ENCODE data around the gene SH3RF1.

Gene SH3RF1

DNA sequence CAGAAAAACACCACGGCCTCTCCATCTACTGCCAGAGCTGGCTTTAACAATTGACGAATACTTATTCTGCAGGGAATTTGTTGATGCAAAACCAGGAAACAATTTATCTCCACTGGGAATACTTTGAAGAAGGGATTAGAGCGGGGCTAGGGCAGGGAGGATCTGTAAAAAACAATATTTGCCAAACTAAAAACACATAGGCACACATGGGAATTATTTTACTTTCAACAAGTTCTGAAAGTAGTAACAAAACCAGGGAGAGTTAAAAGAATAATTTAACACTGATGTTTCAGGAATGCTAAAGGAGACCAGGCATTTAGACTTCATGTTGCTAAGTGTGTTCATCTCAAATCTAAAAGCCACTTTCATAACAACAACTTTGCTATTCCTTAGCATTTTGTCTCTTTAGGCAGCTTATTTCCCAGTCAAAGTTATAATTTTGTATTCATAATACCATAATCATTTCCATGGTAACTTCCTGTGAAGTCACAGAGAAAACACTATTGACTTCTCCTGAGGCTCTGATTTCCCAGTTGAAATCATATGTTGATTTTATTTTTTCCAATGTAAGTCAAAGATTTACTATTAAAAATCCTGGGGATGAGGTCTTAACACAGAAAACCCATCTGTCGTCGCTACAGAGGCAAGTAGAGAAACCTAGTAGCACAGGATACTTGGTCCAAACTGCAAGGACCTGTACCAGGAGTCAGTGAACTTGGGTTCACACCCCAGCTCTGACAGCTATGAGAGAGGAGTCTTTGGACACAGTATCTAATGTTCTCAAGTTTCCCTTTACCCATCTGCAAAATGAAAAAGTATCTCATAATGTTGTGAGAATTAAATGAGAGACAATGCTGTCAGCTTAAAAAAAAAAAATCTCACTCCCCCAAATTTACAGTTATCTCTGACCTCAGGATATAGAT, 69.3 kb downstream of the SH3RF1 start:
- Histone ChIP-seq H3K36me3 (ENCODE audit: insufficient read depth, low read length) (no peaks in the 10 kb centered on the region), H3K4me2 (ENCODE audit: insufficient read depth, low read length) (no peak overlapping the region), H3K79me2 (ENCODE audit: insufficient read depth, low read length) (no peaks in the 10 kb centered on the region), H3K27ac (ENCODE audit: low read length) (no peak overlapping the region), H3K27me3 (ENCODE audit: insufficient read depth, low read length, poor library complexity) (no peaks in the 10 kb centered on the region), H3K4me1 (ENCODE audit: insufficient read depth, low read length) (no peaks in the 10 kb centered on the region), H3K9me3 (ENCODE audit: insufficient read depth, low read length, severe bottlenecking) (no peaks in the 10 kb centered on the region), H4K20me1 (ENCODE audit: insufficient read depth, low read length) (no peaks in the 10 kb centered on the region), H3K4me3 (ENCODE audit: low read depth in 1 of 2, low read length in 2 of 2) (no peak overlapping the region), H3K9ac (ENCODE audit: low read depth, low read length) (no peak overlapping the region), H2AFZ (ENCODE audit: low read depth, low read length) (no peak overlapping the region)
- ATAC-seq (ENCODE audit: insufficient read depth, low read depth) (no peak), DNase-seq (no peak)
- TF ChIP-seq, protein P1, sequence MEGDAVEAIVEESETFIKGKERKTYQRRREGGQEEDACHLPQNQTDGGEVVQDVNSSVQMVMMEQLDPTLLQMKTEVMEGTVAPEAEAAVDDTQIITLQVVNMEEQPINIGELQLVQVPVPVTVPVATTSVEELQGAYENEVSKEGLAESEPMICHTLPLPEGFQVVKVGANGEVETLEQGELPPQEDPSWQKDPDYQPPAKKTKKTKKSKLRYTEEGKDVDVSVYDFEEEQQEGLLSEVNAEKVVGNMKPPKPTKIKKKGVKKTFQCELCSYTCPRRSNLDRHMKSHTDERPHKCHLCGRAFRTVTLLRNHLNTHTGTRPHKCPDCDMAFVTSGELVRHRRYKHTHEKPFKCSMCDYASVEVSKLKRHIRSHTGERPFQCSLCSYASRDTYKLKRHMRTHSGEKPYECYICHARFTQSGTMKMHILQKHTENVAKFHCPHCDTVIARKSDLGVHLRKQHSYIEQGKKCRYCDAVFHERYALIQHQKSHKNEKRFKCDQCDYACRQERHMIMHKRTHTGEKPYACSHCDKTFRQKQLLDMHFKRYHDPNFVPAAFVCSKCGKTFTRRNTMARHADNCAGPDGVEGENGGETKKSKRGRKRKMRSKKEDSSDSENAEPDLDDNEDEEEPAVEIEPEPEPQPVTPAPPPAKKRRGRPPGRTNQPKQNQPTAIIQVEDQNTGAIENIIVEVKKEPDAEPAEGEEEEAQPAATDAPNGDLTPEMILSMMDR (IDR thresholded peaks at IDR 0.05; ENCODE audit: borderline replicate concordance, extremely low read depth, low read length, poor library complexity, severe bottlenecking), result no peak
- TF ChIP-seq EZH2 (IDR thresholded peaks at IDR 0.05; ENCODE audit: borderline replicate concordance, low read depth, low read length, severe bottlenecking), result no peak

DNA sequence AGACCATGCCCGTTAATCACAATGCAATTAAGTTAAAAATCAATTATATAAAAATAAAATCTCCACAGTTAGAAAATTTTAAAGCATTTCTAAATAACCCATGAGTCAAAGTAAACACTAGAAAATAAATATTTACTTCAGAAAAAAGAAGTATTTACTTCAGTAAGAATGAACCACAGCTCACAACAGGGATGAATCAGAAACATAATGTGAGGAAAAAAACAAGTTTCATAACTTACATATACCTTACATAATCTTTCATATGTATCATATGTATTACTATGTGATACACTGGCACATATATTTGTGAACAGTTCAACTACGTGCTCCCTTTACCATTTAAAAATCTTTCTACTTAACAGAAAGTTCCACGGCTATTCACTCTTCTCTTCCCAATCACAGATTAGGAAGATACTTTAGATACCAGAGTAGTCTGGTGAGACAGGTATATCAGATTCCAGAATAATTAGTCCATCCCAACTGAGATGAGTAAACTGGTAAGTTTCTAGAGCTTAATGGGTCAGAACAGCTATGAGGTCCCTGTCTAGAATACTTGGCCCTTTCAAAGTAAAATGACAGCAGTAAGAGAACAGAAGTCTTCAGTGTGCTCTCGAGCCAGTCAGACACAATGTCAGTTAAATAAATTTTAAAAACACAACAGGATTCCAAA, 70.3 kb downstream of the SH3RF1 start:
- no peaks in the 10 kb centered on the region for H4K20me1 ChIP-seq (ENCODE audit: insufficient read depth, low read length)
- no peaks in the 10 kb centered on the region for H3K79me2 ChIP-seq (ENCODE audit: insufficient read depth, low read length)
- H3K27me3 ChIP-seq (ENCODE audit: insufficient read depth, low read length, poor library complexity), result no peaks in the 10 kb centered on the region
- H2AFZ ChIP-seq (ENCODE audit: low read depth, low read length), result no peak overlapping the region
- ATAC-seq (ENCODE audit: insufficient read depth, low read depth), result no peak
- H3K9me3 ChIP-seq (ENCODE audit: insufficient read depth, low read length, severe bottlenecking), result no peaks in the 10 kb centered on the region
- no peak overlapping the region for H3K4me2 ChIP-seq (ENCODE audit: insufficient read depth, low read length)
- H3K27ac ChIP-seq (ENCODE audit: low read length), result no peak overlapping the region
- no peak for DNase-seq
- no peak overlapping the region for H3K9ac ChIP-seq (ENCODE audit: low read depth, low read length)
- TF ChIP-seq, protein P1 (IDR thresholded peaks at IDR 0.05; ENCODE audit: borderline replicate concordance, extremely low read depth, low read length, poor library complexity, severe bottlenecking), result no peak
- TF ChIP-seq EZH2 (IDR thresholded peaks at IDR 0.05; ENCODE audit: borderline replicate concordance, low read depth, low read length, severe bottlenecking), result no peak
- H3K4me3 ChIP-seq (ENCODE audit: low read depth in 1 of 2, low read length in 2 of 2), result no peak overlapping the region
- no peaks in the 10 kb centered on the region for H3K36me3 ChIP-seq (ENCODE audit: insufficient read depth, low read length)
- no peaks in the 10 kb centered on the region for H3K4me1 ChIP-seq (ENCODE audit: insufficient read depth, low read length)

DNA sequence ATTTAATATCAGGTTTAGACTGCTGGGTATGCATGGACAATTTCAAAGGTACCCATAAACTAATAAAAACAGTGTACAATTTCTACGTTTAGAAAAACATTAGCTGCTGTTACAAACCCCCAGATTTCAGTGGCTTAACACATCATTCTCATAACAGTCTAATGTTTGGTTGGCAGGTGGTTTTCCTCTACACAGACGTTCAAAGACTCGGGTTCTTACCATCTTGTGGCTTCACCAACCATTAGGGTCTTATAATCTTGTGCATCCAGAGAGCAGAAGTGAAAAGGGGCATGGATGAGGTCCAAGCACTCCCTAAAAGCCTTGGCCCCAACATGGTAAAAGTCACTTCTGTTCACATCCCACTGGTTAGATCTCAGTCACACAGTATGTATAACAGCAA, 71.6 kb downstream of the SH3RF1 start:
- no peak overlapping the region for H3K9ac ChIP-seq (ENCODE audit: low read depth, low read length)
- no peaks in the 10 kb centered on the region for H3K36me3 ChIP-seq (ENCODE audit: insufficient read depth, low read length)
- H3K4me2 ChIP-seq (ENCODE audit: insufficient read depth, low read length), result no peak overlapping the region
- H3K4me1 ChIP-seq (ENCODE audit: insufficient read depth, low read length), result no peaks in the 10 kb centered on the region
- H3K27me3 ChIP-seq (ENCODE audit: insufficient read depth, low read length, poor library complexity), result no peaks in the 10 kb centered on the region
- no peak overlapping the region for H2AFZ ChIP-seq (ENCODE audit: low read depth, low read length)
- H3K9me3 ChIP-seq (ENCODE audit: insufficient read depth, low read length, severe bottlenecking), result no peaks in the 10 kb centered on the region
- H3K4me3 ChIP-seq (ENCODE audit: low read depth in 1 of 2, low read length in 2 of 2), result no peak overlapping the region
- no peak for DNase-seq
- no peaks in the 10 kb centered on the region for H3K79me2 ChIP-seq (ENCODE audit: insufficient read depth, low read length)
- H3K27ac ChIP-seq (ENCODE audit: low read length), result no peak overlapping the region
- no peaks in the 10 kb centered on the region for H4K20me1 ChIP-seq (ENCODE audit: insufficient read depth, low read length)
- no peak for TF ChIP-seq EZH2 (IDR thresholded peaks at IDR 0.05; ENCODE audit: borderline replicate concordance, low read depth, low read length, severe bottlenecking)
- TF ChIP-seq, protein P1 (IDR thresholded peaks at IDR 0.05; ENCODE audit: borderline replicate concordance, extremely low read depth, low read length, poor library complexity, severe bottlenecking), result no peak
- no peak for ATAC-seq (ENCODE audit: insufficient read depth, low read depth)

Measured in DND-41 (cell line).